C4-2B (cell line): ENCODE measurements around the gene LCNL1.

ENCODE experiments used
- CTCF ChIP-seq: fragments of 450-650 bp; conservative IDR thresholded peaks from 2 replicates; pipeline ENCODE4 v1.5.1; 2017; ENCODE audit warnings: mild to moderate bottlenecking
- ZFX ChIP-seq: fragments of 450-650 bp; IDR thresholded peaks from 2 replicates; pipeline ENCODE4 v1.6.1; 2017

GRCh38 chr9:137009217-137009616 is 26.4 kb downstream of the LCNL1 start:
- no peak for TF ChIP-seq CTCF
- no peak for TF ChIP-seq ZFX
